Osteoblast (primary cell): ENCODE results near the gene CFAP157. TPM values are rescaled to one million over a fixed set of nuclear protein-coding genes. Genes with fewer than 3 reads are reported as not detected.

ENCODE experiments used
- DNase-seq: peaks from one replicate; pipeline ENCODE4 v3.0.0; 2011; ENCODE audit warnings: low spot score, mixed read lengths; ENCODE audit not compliant: insufficient read length; ENCODE audit errors: missing footprints
- H2AFZ ChIP-seq: 2 replicates; pipeline ENCODE4 v1.6.0; 2011; ENCODE audit warnings: mild to moderate bottlenecking, low read length
- H3K27ac ChIP-seq: 2 replicates; pipeline ENCODE4 v1.5.1; 2011; ENCODE audit warnings: mild to moderate bottlenecking, low read depth, low read length, moderate library complexity
- H3K27me3 ChIP-seq: 2 replicates; pipeline ENCODE4 v1.6.0; 2012; ENCODE audit warnings: mild to moderate bottlenecking, control low read depth, inconsistent platforms, low read length, moderate library complexity; ENCODE audit not compliant: insufficient read depth
- H3K36me3 ChIP-seq: 2 replicates; pipeline ENCODE4 v1.5.1; 2011; ENCODE audit warnings: mild to moderate bottlenecking, low read length, control low read depth, moderate library complexity; ENCODE audit not compliant: insufficient read depth
- H3K4me1 ChIP-seq: 2 replicates; pipeline ENCODE4 v1.5.1; 2011; ENCODE audit warnings: mild to moderate bottlenecking, low read length, control low read depth, moderate library complexity; ENCODE audit not compliant: insufficient read depth
- H3K4me2 ChIP-seq: 2 replicates; pipeline ENCODE4 v1.6.0; 2011; ENCODE audit warnings: mild to moderate bottlenecking, low read length; ENCODE audit not compliant: insufficient read depth
- H3K4me3 ChIP-seq: fragments of 200-600 bp; sonication (generic); 3 replicates; pipeline ENCODE4 v1.5.1; 2012; ENCODE audit warnings: mild to moderate bottlenecking, low read length, inconsistent platforms; ENCODE audit not compliant: insufficient read depth
- H3K79me2 ChIP-seq: 2 replicates; pipeline ENCODE4 v1.6.0; 2012; ENCODE audit warnings: mild to moderate bottlenecking, low read length, control low read depth, inconsistent platforms; ENCODE audit not compliant: insufficient read depth
- H3K9me3 ChIP-seq: 2 replicates; pipeline ENCODE4 v1.5.1; 2011; ENCODE audit warnings: low read depth, low read length, control low read depth
- H4K20me1 ChIP-seq: 2 replicates; pipeline ENCODE4 v1.6.0; 2012; ENCODE audit warnings: mild to moderate bottlenecking, low read length, control low read depth; ENCODE audit not compliant: insufficient read depth
- CTCF ChIP-seq: IDR thresholded peaks from 2 replicates; pipeline ENCODE4 v1.5.1; 2011; ENCODE audit warnings: mild to moderate bottlenecking, low read depth, low read length, moderate library complexity; ENCODE audit errors: extremely low read depth
- total RNA-seq: library from RNA; depleted of rRNA; stranded (reverse); fragments of >200 nt; gene quantifications from 2 replicates; pipeline ENCODE4 v1.2.3, GENCODE V29; 2012

CFAP157 gene
- total RNA-seq, 1 donor: not detected

GRCh38 chr9:127673234-127673633 is 33.6 kb upstream of the CFAP157 start:
- peaks cover 37% of the 10 kb centered on the region for H3K36me3 ChIP-seq
- no peaks in the 10 kb centered on the region for H3K4me1 ChIP-seq
- H3K4me3 ChIP-seq: no peak overlapping the region
- H3K27me3 ChIP-seq: no peaks in the 10 kb centered on the region
- no peak for DNase-seq
- H3K4me2 ChIP-seq: no peak overlapping the region
- no peak overlapping the region for H2AFZ ChIP-seq
- no peaks in the 10 kb centered on the region for H4K20me1 ChIP-seq
- H3K9me3 ChIP-seq: no peaks in the 10 kb centered on the region
- H3K27ac ChIP-seq: no peak overlapping the region
- no peaks in the 10 kb centered on the region for H3K79me2 ChIP-seq
- TF ChIP-seq CTCF: no peak

GRCh38 chr9:127676638-127677037 is 30.1 kb upstream of the CFAP157 start:
- Histone ChIP-seq H3K27me3 (no peaks in the 10 kb centered on the region), H3K36me3 (peaks cover 47% of the 10 kb centered on the region)
- no peak for TF ChIP-seq CTCF

GRCh38 chr9:127679506-127679905 is 27.3 kb upstream of the CFAP157 start:
- no peak for TF ChIP-seq CTCF
- Histone ChIP-seq H3K36me3 (peaks cover 43% of the 10 kb centered on the region), H3K27ac (no peak overlapping the region), H3K79me2 (no peaks in the 10 kb centered on the region), H3K4me2 (no peak overlapping the region), H2AFZ (no peak overlapping the region), H3K9me3 (no peaks in the 10 kb centered on the region), H3K27me3 (no peaks in the 10 kb centered on the region), H3K4me3 (no peak overlapping the region), H4K20me1 (no peaks in the 10 kb centered on the region), H3K4me1 (peaks cover 13% of the 10 kb centered on the region)
- peak; percentile 26 for DNase-seq

More at GRCh38 chr9:127676638-127677037, 30.1 kb upstream of the CFAP157 start:
- DNase-seq: peak; percentile 4
- Histone ChIP-seq H3K4me3 (no peak overlapping the region), H3K9me3 (no peaks in the 10 kb centered on the region), H4K20me1 (no peaks in the 10 kb centered on the region), H3K79me2 (no peaks in the 10 kb centered on the region), H2AFZ (no peak overlapping the region), H3K4me1 (no peaks in the 10 kb centered on the region), H3K27ac (no peak overlapping the region), H3K4me2 (no peak overlapping the region)

- no peak overlapping the region for H2AFZ ChIP-seq
- H3K36me3 ChIP-seq: peaks cover 43% of the 10 kb centered on the region
- no peaks in the 10 kb centered on the region for H4K20me1 ChIP-seq
- H3K27me3 ChIP-seq: no peaks in the 10 kb centered on the region
- H3K4me1 ChIP-seq: peaks cover 19% of the 10 kb centered on the region
- no peak overlapping the region for H3K4me2 ChIP-seq
- no peak for TF ChIP-seq CTCF
- no peaks in the 10 kb centered on the region for H3K9me3 ChIP-seq
- DNase-seq: no peak
- H3K79me2 ChIP-seq: no peaks in the 10 kb centered on the region
- no peak overlapping the region for H3K4me3 ChIP-seq
- no peak overlapping the region for H3K27ac ChIP-seq
Measured at GRCh38 chr9:127680226-127680625, 26.6 kb upstream of the CFAP157 start.
